Central memory CD8-positive, alpha-beta T cell (primary cell): ENCODE results near the gene ISYNA1.

Experiments
- ATAC-seq: fragments of 150-1000 bp; cut with Tn5 transposase; replicated peaks from 2 replicates; pipeline ENCODE4 v1.10.0; 2022; ENCODE audit warnings: mild to moderate bottlenecking, moderate FRiP score, moderate number of reproducible peaks; ENCODE audit not compliant: poor library complexity, severe bottlenecking; ENCODE audit errors: extremely low read depth
- DNase-seq, 2 donors: peaks; one replicate each; pipeline ENCODE4 v3.0.0; 2021; ENCODE audit warnings: low spot score in 2 of 2
- H3K27ac Mint-ChIP-seq: one replicate; pipeline ENCODE4 v1.8.0; 2022; ENCODE audit warnings: low read depth, mild to moderate bottlenecking, moderate library complexity, mixed read lengths
- H3K27me3 Mint-ChIP-seq: one replicate; pipeline ENCODE4 v1.8.0; 2022; ENCODE audit warnings: mixed read lengths
- H3K36me3 Mint-ChIP-seq: one replicate; pipeline ENCODE4 v1.8.0; 2022; ENCODE audit warnings: mild to moderate bottlenecking, moderate library complexity, mixed read lengths; ENCODE audit not compliant: insufficient read depth
- H3K4me1 Mint-ChIP-seq: one replicate; pipeline ENCODE4 v1.8.0; 2022; ENCODE audit warnings: mixed read lengths
- H3K4me3 Mint-ChIP-seq: one replicate; pipeline ENCODE4 v1.8.0; 2022; ENCODE audit warnings: mild to moderate bottlenecking, moderate library complexity, mixed read lengths
- H3K9me3 Mint-ChIP-seq: one replicate; pipeline ENCODE4 v1.8.0; 2022; ENCODE audit warnings: mixed read lengths

ISYNA1 gene

DNA sequence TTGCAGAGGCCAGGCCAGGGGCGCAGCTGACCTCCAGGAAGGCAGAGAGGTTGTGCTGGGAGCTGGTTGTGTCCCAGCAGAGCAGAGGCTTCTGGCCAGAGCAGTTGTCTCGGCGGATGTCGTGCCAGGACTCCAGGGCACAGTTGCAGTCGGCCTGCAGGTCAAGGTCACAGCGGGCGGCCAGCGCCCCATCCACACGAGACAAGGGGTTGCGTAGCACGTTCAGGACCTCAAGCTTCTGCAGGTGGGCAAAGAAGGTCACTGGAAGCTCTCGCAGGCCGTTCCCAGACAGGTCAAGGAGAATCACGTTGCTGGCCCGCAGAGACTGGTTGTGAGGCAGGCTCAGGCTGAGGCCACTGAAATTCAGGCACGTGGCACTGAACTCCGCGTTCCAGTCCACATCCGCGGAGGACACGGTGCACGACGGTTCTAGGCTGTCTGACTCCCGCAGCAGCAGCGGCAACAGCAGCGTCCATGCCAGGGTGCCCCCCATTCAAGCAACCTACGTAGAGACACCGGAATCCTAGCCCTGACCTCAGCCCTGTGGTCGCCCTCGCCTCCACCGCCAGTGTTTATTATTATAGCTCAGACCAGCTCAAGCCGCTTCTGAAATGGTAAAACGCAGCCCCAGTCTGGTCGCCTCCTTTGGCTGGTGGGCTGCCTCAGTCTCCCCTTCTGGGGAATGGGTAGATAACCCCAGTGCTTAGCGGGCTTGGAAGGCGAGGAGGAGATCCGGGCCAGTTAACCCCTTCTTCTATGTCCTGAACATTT lies 41.3 kb downstream of the ISYNA1 start:
- H3K9me3 Mint-ChIP-seq, result no peaks in the 10 kb centered on the region

DNA sequence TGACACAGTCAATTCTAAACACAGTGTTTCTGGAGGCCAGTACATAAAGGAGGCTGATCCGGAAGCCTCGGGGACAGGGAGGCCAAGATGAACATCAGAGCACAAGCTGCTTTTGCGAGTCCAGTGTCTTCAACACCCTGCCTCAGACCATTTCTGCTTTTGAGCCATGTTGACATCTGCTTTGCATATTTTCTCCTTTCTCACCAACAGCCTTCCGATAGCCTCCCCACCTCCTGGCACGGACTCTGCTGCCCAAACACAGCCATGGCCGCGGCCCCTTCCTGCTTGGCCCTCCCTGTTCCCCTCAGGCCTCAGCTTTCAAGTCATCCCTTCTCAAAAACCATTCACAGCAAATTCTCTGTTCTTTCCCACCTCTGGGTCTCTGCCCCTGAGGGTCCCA lies 44.1 kb downstream of the ISYNA1 start:
- ATAC-seq, result no peak
- Mint-ChIP-seq H3K36me3 (peaks cover 3% of the 10 kb centered on the region), H3K4me3 (no peak overlapping the region), H3K27ac (no peak overlapping the region), H3K4me1 (peaks cover 5% of the 10 kb centered on the region), H3K27me3 (peaks cover 12% of the 10 kb centered on the region), H3K9me3 (no peaks in the 10 kb centered on the region)
- no peak for DNase-seq

More for the DNA sequence above, 41.3 kb downstream of the ISYNA1 start:
- ATAC-seq (no peak), DNase-seq (no peak)
- peaks cover 20% of the 10 kb centered on the region for H3K27me3 Mint-ChIP-seq
- peaks cover 5% of the 10 kb centered on the region for H3K4me1 Mint-ChIP-seq
- no peaks in the 10 kb centered on the region for H3K36me3 Mint-ChIP-seq
- no peak overlapping the region for H3K4me3 Mint-ChIP-seq
- H3K27ac Mint-ChIP-seq, result no peak overlapping the region

DNA sequence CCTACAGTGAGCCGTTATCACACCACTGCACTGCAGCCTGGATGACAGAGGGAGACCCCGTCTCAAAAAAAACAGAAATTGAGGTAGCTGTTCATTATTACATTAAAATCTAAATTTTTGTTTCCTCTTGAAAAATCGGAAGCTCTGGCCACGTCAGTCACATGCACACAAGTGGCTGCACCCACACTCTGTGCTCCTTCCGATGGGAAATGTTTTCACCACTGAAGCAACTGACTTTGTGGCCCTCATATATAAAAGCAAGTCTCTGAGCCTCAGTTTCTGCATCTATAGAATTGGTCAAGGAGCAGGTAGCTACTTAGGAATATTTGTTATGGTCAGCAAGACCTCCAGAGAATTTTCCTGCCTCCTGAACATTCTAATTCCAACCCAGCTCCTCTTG lies 45.0 kb downstream of the ISYNA1 start:
- Mint-ChIP-seq H3K36me3 (peaks cover 6% of the 10 kb centered on the region), H3K27ac (no peak overlapping the region), H3K27me3 (peaks cover 7% of the 10 kb centered on the region), H3K4me3 (no peak overlapping the region), H3K9me3 (no peaks in the 10 kb centered on the region), H3K4me1 (peaks cover 4% of the 10 kb centered on the region)
- no peak for DNase-seq
- ATAC-seq, result no peak

DNA sequence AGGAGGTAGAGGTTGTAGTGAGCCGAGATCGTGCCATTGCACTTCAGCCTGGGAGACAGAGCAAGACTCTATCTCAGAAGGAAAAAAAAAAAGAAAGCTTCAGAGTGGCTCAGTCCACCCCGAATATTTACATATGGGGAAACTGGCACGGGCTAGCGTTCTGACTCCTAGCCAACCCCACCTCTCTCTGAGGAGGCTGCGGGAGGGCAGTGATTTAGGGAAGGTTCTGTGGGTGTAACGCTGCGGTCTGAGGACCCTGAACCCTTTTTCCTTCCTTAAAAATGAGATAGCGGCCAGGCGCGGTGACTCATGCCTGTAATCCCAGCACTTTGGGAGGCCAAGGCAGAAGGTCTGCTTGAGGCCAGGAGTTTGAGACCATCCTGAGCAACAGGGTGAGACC lies 45.5 kb downstream of the ISYNA1 start:
- peaks cover 8% of the 10 kb centered on the region for H3K36me3 Mint-ChIP-seq

GRCh38 chr19:18391509-18392075 lies 46.3 kb downstream of the ISYNA1 start:
- peaks cover 6% of the 10 kb centered on the region for H3K4me1 Mint-ChIP-seq
- DNase-seq (no peak), ATAC-seq (no peak)
- no peak overlapping the region for H3K27ac Mint-ChIP-seq
- no peak overlapping the region for H3K4me3 Mint-ChIP-seq
- H3K9me3 Mint-ChIP-seq, result no peaks in the 10 kb centered on the region
- peaks cover 8% of the 10 kb centered on the region for H3K36me3 Mint-ChIP-seq
- no peaks in the 10 kb centered on the region for H3K27me3 Mint-ChIP-seq

More for the DNA sequence above, 45.5 kb downstream of the ISYNA1 start:
- peaks cover 2% of the 10 kb centered on the region for H3K27me3 Mint-ChIP-seq
- H3K27ac Mint-ChIP-seq, result no peak overlapping the region
- no peaks in the 10 kb centered on the region for H3K9me3 Mint-ChIP-seq
- DNase-seq (no peak), ATAC-seq (no peak)
- no peak overlapping the region for H3K4me3 Mint-ChIP-seq
- H3K4me1 Mint-ChIP-seq, result peaks cover 4% of the 10 kb centered on the region

DNA sequence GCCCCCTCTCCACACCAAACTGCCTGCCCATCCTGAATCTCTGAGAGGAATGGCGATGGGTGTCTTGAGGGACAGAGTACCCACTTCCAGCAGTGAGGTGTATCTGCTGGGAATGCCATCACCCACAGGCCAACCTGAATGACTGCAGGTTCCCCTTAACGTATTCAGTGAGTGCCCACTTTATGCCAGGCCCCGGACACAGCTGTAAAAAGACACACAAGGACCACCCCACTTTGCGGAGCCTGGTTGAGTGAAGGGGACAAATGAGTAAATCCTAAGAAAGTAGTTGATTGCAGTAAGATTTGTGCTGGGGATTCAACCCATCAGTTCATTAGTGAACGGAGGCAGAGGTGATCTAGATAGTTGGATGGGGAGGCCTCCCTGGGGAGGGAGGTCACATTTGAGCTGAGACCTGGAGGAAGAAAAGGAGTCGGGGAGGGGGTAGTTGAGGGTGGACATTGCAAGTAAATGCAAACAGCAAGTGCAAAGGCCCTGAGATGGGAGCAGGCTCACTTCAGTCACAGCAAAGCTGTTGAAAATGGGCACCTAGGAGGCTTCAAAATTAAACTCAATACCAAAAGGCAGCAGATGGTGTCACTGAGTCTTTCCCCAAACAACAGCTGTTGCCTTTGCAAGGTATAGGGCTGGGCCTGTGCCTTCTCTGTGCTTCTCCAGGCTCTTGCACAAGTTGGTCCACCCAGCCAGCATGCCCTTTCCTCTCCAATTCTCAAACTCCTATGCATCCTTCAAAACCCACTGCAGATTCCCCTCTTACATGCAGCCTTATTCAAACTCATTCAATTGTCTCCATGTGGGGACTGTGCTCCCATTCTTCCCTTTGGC lies 47.6 kb downstream of the ISYNA1 start:
- Mint-ChIP-seq H3K4me3 (no peak overlapping the region), H3K9me3 (no peaks in the 10 kb centered on the region), H3K27ac (no peak overlapping the region), H3K27me3 (no peaks in the 10 kb centered on the region), H3K4me1 (peaks cover 6% of the 10 kb centered on the region), H3K36me3 (peaks cover 8% of the 10 kb centered on the region)
- DNase-seq (no peak), ATAC-seq (no peak)

DNA sequence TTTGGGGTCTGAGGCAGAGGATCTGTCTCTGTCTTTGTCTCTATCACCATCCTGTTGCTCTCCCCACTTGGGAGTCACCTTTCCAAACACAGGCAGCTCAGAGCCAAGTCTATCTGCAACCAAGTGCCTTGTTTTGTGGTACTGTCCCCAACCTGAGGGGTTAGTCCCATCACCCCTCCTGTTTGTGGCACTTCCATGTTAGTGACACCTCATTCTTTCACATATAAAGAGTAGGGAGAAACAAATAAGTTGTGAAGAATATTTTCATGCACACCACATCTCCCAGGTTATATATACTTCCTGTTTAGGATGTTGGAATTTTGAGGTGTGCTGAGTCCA lies 48.2 kb downstream of the ISYNA1 start:
- Mint-ChIP-seq H3K27me3 (no peaks in the 10 kb centered on the region), H3K36me3 (peaks cover 8% of the 10 kb centered on the region), H3K4me3 (peak overlapping the region; percentile 44), H3K9me3 (no peaks in the 10 kb centered on the region), H3K4me1 (peaks cover 6% of the 10 kb centered on the region), H3K27ac (no peak overlapping the region)
- DNase-seq (no peak), ATAC-seq (no peak)

GRCh38 chr19:18388960-18389725 lies 48.8 kb downstream of the ISYNA1 start:
- DNase-seq, result no peak
- peaks cover 6% of the 10 kb centered on the region for H3K4me1 Mint-ChIP-seq

GRCh38 chr19:18388100-18388959 lies 49.6 kb downstream of the ISYNA1 start:
- Mint-ChIP-seq H3K4me1 (peaks cover 6% of the 10 kb centered on the region), H3K27me3 (peaks cover 5% of the 10 kb centered on the region), H3K4me3 (peak overlapping the region; percentile 63), H3K27ac (no peak overlapping the region), H3K36me3 (peaks cover 8% of the 10 kb centered on the region), H3K9me3 (no peaks in the 10 kb centered on the region)
- ATAC-seq, result peak; percentile 79
- DNase-seq, result peak; percentile 48 to 71

More at GRCh38 chr19:18388960-18389725, 48.8 kb downstream of the ISYNA1 start:
- H3K36me3 Mint-ChIP-seq, result peaks cover 8% of the 10 kb centered on the region
- peak overlapping the region; percentile 44 for H3K4me3 Mint-ChIP-seq
- ATAC-seq, result no peak
- no peaks in the 10 kb centered on the region for H3K27me3 Mint-ChIP-seq
- H3K9me3 Mint-ChIP-seq, result no peaks in the 10 kb centered on the region
- no peak overlapping the region for H3K27ac Mint-ChIP-seq

GRCh38 chr19:18386543-18387271 lies 51.2 kb downstream of the ISYNA1 start:
- Mint-ChIP-seq H3K27ac (no peak overlapping the region), H3K4me3 (no peak overlapping the region), H3K4me1 (peaks cover 6% of the 10 kb centered on the region), H3K27me3 (peaks cover 16% of the 10 kb centered on the region), H3K36me3 (peaks cover 8% of the 10 kb centered on the region), H3K9me3 (no peaks in the 10 kb centered on the region)
- ATAC-seq (no peak), DNase-seq (no peak)
